GM18498 (cell line): ENCODE measurements around the gene PTPN3.
"Not testable (repeated sequence)": the region's sequence is repeated elsewhere in the genome, so short reads cannot be mapped to it uniquely, and the experiment has no call there.

Experiments
- ATAC-seq: cut with Tn5 transposase; IDR thresholded peaks from one replicate; pipeline ENCODE4 v1.9.1; 2021; ENCODE audit warnings: mild to moderate bottlenecking, moderate library complexity; ENCODE audit not compliant: unreplicated experiment

PTPN3 gene

DNA sequence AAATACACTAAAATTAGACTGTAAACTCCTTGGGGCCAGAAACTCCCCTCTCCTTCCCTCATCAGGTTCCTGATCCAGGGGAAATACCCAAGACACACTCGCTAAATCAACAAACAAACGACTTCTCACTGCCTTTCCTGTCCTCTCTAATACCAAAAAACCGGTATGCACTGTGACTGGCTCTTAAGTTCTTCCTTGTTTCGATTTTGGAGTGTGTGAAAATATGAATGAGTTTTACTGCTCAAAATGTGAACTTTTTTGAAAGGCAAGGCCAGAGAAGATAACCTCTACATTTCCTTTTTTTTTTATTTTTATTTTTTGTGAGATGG lies 96.2 kb downstream of the PTPN3 start:
- no peak for ATAC-seq

DNA sequence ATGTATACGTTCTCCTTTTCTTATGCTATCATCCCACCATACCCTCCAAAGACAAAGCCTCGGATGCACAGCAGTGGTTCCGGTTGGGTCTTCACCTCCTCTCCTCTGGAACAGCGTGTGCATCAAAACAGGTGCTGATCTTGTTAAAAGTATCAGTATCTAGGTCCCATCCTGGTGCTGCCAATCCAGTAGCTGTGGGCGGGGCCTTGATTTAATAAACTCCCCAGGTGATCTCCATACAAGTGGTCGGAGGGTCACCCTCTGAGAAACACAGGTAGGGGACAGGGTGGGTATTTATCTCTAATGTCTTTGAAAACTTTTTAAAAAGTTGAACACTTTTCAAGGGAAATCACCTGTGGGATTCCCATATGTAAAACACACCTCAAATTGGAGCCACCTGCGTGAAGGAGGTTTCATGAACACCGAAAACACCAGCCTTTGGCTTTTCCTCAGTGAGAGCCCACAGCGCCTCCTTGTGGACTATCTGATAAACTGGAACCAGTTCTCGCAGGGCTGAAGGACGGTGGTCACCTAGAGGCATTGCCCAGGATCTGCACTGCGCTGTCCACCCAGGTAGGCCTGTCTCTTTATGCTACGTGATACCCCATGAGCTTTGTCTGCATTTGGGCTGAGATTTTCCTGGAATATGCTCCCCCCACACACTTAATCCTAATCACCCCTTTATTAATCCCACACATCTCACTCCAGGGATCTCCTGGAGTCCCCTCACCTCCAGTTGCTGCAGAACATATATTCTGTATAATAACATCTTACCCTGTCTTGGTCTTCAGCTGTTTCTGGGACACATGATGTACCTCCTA lies 96.7 kb downstream of the PTPN3 start:
- ATAC-seq: peak; percentile 38

DNA sequence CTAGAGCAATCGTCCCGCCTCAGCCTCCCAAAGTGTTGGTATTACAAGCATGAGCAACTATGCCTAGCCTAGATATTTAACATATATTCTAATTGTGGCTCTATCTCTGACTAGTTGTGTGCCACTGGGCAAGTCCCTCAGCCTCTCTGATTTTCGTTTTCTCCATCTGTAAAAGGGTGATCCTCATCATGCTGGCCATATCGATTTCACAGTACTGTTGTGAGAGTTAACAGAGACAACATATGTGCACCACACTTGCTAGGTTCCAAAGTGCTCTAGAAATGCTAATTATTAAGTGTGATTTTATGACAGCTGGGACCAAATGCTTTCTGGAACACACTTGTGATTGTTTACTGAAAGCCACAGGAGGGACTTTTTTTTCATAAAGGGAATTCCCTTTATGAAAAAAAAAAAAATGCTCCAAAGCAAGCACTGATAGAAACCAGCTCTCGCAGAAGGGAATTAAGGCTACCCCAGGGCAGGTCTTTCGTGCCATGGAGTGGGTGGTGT lies 98.8 kb downstream of the PTPN3 start:
- peak; percentile 63 for ATAC-seq

DNA sequence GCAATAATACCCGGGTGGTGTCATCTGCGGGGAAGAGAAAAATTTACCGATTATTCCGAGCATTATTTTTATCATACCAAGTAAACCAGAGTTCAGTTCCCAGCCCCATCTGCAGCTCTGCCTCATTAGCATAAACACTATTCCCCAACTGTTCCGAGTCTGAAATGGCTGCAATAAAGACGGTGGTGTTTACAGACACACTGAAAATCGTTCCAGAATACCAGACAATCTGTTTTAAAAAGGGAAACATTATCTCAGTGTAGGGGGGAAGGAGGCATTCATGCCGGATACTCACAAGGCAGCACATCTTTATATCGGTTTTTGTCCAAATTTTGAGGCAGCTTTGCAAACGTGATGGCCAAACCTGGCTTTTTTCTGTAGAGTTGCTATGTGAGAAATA lies 106.9 kb downstream of the PTPN3 start:
- ATAC-seq: no peak

DNA sequence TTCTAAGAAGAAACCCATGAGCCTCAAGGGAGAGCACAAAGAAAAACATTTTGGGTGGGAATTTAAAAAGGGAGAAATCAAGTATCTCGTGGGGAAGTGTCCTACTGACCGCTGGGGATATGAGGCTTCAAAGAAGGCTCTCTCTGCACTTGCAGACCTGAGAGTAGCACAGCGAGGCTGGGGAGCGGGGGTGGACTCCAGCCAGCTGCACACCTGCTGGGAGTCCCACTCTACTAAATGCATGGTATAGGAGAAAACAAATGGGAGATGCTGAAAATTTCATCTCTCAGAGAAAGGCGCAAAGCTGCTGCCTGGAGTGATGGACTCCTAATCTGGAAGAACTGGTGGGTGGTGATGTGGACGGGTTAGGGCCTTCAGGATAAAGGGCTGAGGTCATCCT lies 110.3 kb downstream of the PTPN3 start:
- ATAC-seq: no peak

DNA sequence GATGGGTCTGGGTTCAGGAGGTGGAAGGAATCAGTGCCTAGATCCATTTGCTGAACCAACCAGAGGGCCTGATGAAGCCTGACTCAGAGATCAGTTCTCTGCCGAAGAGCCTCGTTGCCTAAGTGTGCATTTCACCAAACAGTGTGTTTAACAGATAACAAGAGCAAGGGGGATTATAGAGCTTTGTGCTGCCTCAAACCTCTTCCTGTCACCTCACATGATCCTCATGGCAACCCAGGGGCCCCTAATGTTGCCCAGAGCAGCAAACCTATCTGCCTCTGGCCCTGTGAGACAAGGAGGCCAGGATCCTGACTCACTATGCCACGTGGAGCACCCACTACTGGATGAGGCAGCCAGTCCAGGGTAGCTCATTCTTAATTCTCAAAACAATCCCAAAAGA lies 110.9 kb downstream of the PTPN3 start:
- ATAC-seq: no peak

DNA sequence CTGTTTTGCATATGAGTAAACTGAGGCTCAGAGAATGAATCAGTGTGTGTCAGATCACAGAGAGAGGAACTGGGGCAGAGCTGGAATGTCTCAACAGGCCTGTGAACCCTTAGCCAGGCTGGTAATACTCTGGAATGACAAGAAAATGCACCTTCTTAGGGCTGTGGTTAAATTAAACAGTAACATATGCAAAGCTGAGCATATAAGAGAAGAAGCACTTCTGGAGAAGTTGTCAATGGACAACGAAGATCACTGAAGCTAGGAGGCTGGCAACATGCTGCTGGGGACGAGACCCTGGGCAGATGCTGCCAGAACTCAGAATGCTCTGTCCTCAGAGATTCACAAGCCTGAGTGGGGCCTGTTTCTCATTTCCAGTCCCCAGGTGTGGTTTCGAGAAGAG lies 112.6 kb downstream of the PTPN3 start:
- ATAC-seq: no peak

DNA sequence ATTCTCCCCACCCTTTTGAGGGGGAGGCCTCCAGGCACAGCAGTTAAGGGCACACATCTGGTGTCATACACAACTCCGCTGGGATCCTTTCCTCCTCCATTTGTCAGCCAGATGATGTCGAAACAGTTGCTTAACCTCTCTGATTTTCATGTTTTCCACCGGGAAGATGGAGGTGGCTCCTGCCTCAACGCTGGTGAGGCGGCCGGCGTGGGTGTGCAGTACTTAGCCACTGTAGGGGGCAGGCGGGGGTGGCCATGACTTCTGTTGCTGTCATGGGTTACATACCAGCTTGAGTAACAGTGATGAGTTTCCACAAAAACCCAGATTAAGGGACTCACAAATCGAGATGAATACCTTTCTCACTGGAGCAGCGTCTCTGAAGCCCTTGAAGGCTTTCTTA lies 114.2 kb downstream of the PTPN3 start:
- no peak for ATAC-seq

DNA sequence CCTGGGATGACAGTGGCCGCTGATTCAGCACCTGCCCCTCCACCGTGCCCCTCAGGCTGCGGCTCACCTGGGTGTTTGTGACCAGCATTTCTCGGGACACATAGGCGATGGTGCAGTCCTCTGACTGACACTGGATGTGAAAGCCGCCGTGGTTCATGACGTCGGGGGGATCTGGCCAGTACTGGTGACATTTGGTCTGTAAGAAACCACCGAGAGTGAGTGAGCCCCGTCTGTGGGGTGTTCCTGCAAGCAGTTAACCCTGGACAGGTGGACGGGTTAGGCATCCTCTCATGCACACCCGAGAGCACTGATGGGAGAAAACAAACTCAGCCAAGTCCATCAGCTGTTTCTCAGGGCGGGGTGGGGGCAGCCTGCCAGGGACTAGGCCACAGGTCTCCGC lies 114.8 kb downstream of the PTPN3 start:
- no peak for ATAC-seq

DNA sequence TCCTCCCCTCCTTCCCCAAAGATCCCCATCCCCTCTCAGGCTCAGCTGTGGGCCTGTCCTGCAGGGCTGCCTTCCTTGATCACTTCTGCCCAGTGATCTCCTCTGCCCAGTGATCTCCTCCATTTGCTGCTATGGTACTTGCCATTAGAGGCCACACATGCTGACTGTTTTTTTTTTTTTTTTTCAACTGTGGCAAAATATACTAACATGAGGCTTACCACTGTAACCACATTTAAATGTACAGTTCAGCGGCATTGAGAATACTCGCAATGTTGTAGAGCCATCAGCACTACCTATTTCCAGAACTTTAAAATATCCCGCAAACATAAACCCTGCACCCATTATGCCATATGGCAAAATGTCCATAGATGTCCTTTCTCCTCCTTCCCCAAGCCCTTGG lies 115.5 kb downstream of the PTPN3 start:
- no peak for ATAC-seq

DNA sequence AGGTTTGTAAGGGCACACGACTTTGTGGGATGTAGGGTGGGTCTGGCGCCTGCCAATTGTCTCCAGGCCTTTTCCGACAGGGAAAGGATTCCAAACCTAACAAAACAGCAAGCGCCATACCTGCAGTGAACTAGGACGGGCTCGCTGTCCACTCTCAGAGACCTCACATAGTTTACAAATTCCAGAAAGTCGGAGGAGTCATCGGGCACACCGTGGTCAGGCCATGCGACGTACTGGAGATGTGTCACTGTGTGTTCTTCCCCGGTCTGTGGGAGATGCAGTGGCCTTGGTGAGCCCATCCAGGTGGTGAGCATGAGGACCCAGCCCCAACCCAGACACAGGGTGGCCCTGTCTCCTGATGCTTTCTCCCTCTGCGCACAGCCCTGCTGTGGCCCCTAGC lies 115.9 kb downstream of the PTPN3 start:
- ATAC-seq: no peak

DNA sequence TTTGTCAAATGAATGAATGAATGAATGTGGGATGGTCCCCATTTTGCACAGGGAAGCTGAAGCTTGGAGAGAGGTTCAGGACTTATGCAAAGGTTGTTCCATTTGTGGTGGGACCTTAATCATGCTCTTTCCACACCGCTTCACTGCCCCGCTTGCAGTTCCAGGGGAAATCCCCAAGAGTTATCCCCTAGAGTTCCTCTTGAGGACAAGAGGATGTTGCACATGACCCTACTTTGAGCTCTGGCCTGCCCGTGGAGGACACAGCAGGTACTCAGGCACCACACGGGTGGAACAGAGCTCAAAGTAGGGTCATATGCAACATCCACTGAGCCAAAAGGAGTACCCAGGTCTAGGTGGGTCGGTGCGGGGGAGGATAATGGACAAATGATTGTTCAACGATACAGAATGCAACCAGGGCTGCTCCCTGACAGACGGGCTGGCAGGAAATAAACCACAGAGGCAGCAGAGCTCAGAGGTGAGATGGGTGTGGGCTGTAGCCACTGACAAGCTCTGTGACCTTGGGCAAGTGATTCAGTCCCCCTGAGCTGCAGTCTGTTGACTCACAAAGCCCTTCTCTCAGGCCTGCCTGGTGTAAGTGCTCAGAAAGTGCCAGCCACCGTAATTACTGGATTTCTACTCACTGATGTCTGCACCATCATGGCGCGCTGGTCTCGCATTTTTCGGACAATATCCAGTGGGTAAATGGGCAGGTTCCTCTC lies 116.9 kb downstream of the PTPN3 start:
- peak; percentile 59 for ATAC-seq

DNA sequence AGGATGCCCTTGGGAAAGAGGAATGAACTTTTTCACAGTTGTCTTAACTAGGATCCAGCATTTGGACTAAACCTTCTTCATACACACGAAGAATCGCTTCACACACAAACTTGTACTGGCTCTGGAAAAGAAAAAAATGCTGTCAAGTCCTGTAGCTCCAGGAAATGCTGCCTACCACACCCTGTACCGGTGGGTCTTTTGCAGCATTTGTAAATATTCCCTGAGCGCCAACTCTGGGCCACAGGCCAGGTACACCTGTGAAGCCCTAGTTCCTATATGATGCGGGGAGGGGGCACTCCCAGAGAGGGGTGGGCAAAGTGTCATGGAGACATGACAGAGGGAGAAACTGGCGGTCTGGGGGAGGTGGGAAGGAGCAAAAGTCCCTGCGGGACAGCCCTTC lies 118.6 kb downstream of the PTPN3 start:
- ATAC-seq: no peak

DNA sequence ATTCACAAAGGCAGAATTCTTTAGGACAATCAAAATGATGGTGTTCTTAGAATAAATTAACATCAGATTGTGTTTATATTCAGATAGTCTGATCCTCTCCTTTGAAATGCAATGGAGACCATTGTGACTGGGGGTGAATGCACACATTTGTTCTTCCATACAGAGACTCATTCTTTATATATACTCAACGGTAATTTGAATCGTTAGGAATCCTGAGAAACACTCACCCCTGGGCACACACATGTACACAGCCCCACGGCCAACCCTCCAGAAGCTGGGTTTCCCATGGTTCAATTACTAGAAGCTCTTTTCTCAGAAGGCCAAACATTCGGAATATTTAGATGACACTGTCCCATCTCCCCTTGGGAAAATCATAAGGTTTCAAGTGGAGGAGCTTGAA lies 119.8 kb downstream of the PTPN3 start:
- ATAC-seq: no peak

DNA sequence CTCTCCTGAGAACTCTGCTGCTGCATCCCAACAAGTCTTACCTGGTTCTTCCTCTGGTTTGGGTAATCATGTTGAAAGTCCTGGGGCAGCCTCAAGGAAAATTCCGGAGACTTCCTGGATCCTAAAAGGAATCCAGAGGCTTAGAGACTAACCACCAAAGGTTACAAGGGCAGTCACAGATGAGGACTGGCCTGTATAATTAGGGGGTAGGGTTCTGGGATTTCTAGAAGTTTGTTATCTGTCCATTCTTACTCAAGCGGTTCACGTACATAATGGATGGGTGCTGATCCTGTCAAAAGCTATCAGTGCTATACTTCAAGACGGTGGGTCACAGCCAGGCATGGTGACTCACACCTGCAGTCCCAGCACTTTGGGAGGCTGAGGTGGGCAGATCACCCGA lies 125.9 kb downstream of the PTPN3 start:
- ATAC-seq: no peak

DNA sequence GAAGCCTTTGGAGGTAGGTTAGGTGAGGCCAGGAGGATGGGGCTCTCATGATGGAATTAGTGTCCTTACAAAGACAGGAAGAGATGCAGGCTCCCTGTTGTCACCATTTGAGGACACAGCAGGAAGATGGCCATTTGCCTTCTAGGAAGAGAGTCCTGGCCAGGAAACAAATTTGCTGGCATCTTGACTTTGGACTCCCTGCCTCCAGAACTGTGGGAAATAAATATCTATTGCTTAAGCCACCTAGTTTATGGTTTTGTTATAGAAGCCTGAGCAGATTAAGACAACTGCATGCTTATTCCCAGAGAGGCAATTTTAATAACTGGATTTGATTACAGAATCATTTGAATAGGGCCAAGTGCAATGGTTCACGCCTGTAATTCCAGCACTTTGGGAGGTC lies 126.7 kb downstream of the PTPN3 start:
- no peak for ATAC-seq

DNA sequence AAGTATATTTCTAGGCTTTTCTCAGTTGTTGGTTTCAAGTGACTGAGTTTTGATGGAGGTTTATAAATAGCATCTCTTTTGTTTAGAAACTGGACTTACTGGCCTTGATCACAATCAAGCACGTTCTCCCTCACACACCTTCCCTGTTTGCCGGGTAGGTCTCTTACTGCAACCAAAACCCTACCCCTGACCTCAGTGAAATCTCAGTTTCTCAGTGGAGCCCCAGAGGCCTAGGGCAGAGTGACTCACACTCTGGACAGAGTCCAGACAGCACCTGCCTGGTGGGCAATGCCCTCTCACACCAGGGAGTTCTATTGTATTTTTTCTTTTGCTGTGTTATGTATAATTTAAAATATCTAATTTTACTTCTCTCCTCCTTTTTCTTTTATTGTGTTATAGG lies 128.8 kb downstream of the PTPN3 start:
- ATAC-seq: peak; percentile 84

DNA sequence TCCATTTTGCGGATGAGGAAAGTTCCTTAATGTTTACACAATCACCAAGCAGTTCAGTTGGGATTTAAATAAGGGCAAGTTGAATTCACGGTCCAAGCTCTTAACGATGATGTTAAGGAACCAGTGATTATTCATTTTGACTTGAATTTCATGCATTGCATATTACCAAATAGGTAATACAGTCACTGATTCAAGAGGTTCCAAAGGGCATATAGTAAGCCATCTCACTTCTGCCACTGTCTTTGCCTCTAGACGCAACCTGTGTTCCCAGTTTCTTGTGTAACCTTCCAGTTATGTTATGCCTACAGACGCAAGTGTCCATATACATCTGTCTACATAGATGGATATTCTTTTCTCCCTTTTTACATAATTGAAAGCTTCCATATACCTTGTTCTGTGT lies 137.3 kb downstream of the PTPN3 start:
- ATAC-seq: no peak

DNA sequence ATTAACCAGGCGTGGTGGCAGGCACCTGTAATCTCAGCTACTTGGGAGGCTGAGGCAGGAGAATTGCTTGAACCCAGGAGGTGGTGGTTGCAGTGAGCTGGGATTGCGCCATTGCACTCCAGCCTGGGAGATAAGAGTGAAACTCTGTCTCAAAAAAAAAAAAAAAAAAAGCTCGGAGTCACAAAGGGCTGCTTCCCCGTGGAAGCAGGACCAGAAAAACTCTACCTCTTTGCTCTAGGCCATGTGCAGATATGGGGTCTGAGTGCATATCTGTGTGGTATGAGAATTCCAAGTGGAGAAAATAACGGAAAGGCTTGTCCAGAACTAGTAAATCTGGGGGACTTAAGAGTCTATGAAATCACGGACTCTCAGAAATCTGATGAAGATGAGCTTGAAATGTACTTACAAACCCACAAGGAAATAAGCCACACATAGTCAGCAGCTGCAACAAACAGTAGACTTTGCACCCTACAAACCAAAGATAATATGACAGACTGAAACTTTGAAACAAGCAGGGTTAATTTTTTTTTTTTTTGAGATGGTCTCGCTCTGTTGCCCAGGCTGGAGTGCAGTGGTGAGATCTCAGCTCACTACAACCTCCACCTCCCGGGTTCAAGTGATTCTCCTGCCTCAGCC lies 139.0 kb downstream of the PTPN3 start:
- not testable (repeated sequence) for ATAC-seq

DNA sequence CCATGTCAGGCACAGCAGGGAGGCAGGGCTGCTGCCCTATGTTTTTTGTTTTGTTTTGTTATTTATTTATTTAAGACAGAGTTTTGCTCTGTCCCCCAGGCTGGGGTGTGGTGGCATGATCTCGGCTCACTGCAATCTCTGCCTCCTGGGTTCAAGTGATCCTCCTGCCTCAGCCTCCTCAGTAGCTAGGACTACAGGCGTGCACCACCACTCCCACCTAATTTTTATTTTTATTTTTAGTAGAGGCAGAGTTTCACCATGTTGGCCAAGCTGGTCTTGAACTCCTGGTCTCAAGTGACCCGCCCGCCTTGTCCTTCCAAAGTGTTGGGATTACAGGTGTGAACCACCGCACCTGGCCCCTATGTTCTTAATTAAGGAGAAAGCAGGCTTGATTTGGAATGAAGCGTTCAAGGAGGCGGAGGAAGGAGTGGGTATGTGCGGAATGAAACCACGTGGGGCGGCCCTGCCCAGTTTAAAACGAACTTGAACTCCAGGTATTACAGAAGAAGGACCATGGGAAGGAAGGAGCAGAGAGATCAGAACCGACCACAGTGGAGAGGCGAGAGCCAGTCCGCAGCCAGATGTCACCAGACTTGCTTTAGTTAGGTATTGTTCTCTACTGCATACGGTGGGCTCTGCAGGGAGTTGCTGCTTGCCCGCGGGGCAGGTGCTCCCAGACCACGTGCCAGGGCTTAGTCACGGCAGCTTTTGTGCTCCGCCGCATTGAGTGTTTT lies 142.4 kb downstream of the PTPN3 start:
- no peak for ATAC-seq

DNA sequence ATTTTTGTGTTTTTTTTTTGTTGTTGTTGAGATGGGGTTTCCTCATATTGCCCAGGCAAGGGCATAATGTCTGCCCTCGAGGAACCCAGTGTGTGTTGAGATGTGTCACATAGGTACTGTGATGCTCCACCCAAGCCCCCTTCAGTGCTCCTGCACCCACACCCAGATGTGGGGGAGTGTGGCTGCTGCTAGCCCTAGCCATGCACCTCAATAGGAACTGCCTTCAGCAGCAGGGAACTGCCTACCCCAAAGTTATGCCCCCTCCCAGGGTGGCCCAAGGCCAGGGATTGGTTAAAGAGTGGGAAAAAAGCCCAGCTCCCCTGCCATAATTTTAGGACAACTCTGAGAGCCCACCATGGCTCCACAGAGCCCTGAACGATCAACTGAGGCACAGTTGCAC lies 143.9 kb downstream of the PTPN3 start:
- no peak for ATAC-seq
